ENCODE results near the gene PPL. TPM values are rescaled to one million over a fixed set of nuclear protein-coding genes. Genes with fewer than 3 reads are reported as not detected.
A peak's percentile ranks its signal among the peaks of the same experiment; 100 is the strongest.

PPL gene
- total RNA-seq, 1 donor from 2014 or later = 4.7 TPM

- H3K4me3 Mint-ChIP-seq (ENCODE audit: unreplicated experiment) = no peak overlapping the region
- H3K27me3 Mint-ChIP-seq (ENCODE audit: unreplicated experiment) = peaks cover 4% of the 10 kb centered on the region
- H3K36me3 Mint-ChIP-seq (ENCODE audit: unreplicated experiment) = no peaks in the 10 kb centered on the region
- no peaks in the 10 kb centered on the region for H3K4me1 Mint-ChIP-seq (ENCODE audit: low read depth, unreplicated experiment)
- no peak for DNase-seq
- no peak overlapping the region for H3K27ac Mint-ChIP-seq (ENCODE audit: unreplicated experiment)
- no peak for TF ChIP-seq CTCF (IDR thresholded peaks at IDR 0.05; ENCODE audit: partially characterized antibody, unreplicated experiment)
- H3K9me3 Mint-ChIP-seq (ENCODE audit: unreplicated experiment) = peaks cover 4% of the 10 kb centered on the region
These were observed 25.8 kb upstream of the PPL start for GRCh38 chr16:4962716-4963115.

GRCh38 chr16:4960579-4960978 lies 23.6 kb upstream of the PPL start:
- no peak for TF ChIP-seq CTCF (IDR thresholded peaks at IDR 0.05; ENCODE audit: partially characterized antibody, unreplicated experiment)
- no peaks in the 10 kb centered on the region for H3K36me3 Mint-ChIP-seq (ENCODE audit: unreplicated experiment)

GRCh38 chr16:4958510-4959438 lies 21.8 kb upstream of the PPL start:
- no peak overlapping the region for H3K27ac Mint-ChIP-seq (ENCODE audit: unreplicated experiment)
- DNase-seq = no peak
- H3K4me3 Mint-ChIP-seq (ENCODE audit: unreplicated experiment) = peak overlapping the region; percentile 72

More at GRCh38 chr16:4960579-4960978, 23.6 kb upstream of the PPL start:
- DNase-seq = no peak
- peaks cover 2% of the 10 kb centered on the region for H3K4me1 Mint-ChIP-seq (ENCODE audit: low read depth, unreplicated experiment)
- H3K27ac Mint-ChIP-seq (ENCODE audit: unreplicated experiment) = no peak overlapping the region
- H3K4me3 Mint-ChIP-seq (ENCODE audit: unreplicated experiment) = no peak overlapping the region
- peaks cover 4% of the 10 kb centered on the region for H3K27me3 Mint-ChIP-seq (ENCODE audit: unreplicated experiment)
- peaks cover 5% of the 10 kb centered on the region for H3K9me3 Mint-ChIP-seq (ENCODE audit: unreplicated experiment)

GRCh38 chr16:4957720-4958509 lies 21.0 kb upstream of the PPL start, which contains the start of gene SEC14L5:
Gene SEC14L5 (plus strand): TSS chr16:4958330. CDS start chr16:4959324, 994 bp downstream.
- peak within 1 kb of the TSS; percentile 92 for H3K4me3 Mint-ChIP-seq (ENCODE audit: unreplicated experiment)
- no peak for TF ChIP-seq CTCF (IDR thresholded peaks at IDR 0.05; ENCODE audit: partially characterized antibody, unreplicated experiment)
- H3K27ac Mint-ChIP-seq (ENCODE audit: unreplicated experiment) = peak within 1 kb of the TSS; percentile 6
- peaks cover 4% of the 10 kb centered on the region for H3K27me3 Mint-ChIP-seq (ENCODE audit: unreplicated experiment)
- no peaks in the 10 kb centered on the region for H3K36me3 Mint-ChIP-seq (ENCODE audit: unreplicated experiment)
- peaks cover 2% of the 10 kb centered on the region for H3K4me1 Mint-ChIP-seq (ENCODE audit: low read depth, unreplicated experiment)
- peak; percentile 98 for DNase-seq
- H3K9me3 Mint-ChIP-seq (ENCODE audit: unreplicated experiment) = peaks cover 5% of the 10 kb centered on the region

More at GRCh38 chr16:4958510-4959438, 21.8 kb upstream of the PPL start:
- peaks cover 5% of the 10 kb centered on the region for H3K9me3 Mint-ChIP-seq (ENCODE audit: unreplicated experiment)
- H3K4me1 Mint-ChIP-seq (ENCODE audit: low read depth, unreplicated experiment) = peaks cover 2% of the 10 kb centered on the region
- H3K27me3 Mint-ChIP-seq (ENCODE audit: unreplicated experiment) = peaks cover 4% of the 10 kb centered on the region
- no peaks in the 10 kb centered on the region for H3K36me3 Mint-ChIP-seq (ENCODE audit: unreplicated experiment)
- TF ChIP-seq CTCF (IDR thresholded peaks at IDR 0.05; ENCODE audit: partially characterized antibody, unreplicated experiment) = no peak

Measured in glutamatergic neuron (in vitro differentiated cells).